ENCODE measurements around the gene CCN5. TPM values are rescaled to one million over a fixed set of nuclear protein-coding genes. Genes with fewer than 3 reads are reported as not detected.
A peak's percentile ranks its signal among the peaks of the same experiment; 100 is the strongest.

CCN5 gene
- total and polyA plus RNA-seq, 8 donors, result 0.29 to 20.8 (median 0.48) TPM

GRCh38 chr20:44702776-44703175 is 12.4 kb upstream of the CCN5 start:
- H3K27me3 ChIP-seq, result no peaks in the 10 kb centered on the region
- ATAC-seq, result peak; percentile 77
- peaks cover 13% of the 10 kb centered on the region in 2 donors for H3K4me1 ChIP-seq
- H3K27ac ChIP-seq, result no peak overlapping the region
- peak in 3 of 4 donors; percentile 81 to 93 (median 85) for DNase-seq
- H3K4me3 ChIP-seq, result no peak overlapping the region
- TF ChIP-seq CTCF (IDR thresholded peaks at IDR 0.05), result no peak
- intact Hi-C loops (cut with DNase I), result no loop called here
- no peaks in the 10 kb centered on the region for H3K36me3 ChIP-seq
- no peaks in the 10 kb centered on the region for H3K9me3 ChIP-seq

DNA sequence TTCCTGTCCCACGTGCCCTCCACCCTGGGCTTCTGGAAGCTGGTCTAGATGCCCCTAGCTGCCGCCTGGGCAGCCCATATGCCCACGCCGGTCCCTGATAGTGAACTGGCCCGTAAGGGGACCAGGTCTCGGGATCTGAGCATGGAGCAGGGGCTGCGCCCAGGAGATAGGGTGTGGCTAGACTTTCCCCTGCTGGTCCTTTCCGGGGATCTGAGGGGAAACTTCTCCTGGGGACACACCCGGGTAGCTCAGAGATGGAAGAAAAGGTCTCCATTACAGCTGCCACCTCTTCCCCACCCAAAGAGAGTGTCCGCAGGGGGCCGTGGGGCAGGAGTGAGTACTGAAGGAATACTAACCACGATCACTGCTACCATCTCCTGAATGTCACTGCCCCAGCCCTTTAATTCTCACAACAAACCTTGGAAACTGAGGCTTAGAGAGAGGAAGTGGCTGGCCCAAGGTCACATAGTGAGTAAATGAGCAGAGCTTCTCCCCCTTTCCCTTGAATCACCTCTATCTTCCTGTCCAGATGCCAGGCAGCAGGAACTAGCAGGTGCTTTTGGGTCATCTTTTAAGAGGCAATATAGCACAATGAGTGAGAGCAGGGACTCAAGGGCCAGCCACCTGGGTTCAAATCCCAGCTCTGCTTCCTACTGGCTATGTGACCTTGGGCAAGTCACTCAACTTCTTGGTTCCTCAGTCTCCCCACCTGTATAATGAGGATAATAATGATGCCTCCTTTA is 11.8 kb upstream of the CCN5 start:
- Histone ChIP-seq H3K27me3 (no peaks in the 10 kb centered on the region), H3K27ac (no peak overlapping the region), H3K36me3 (no peaks in the 10 kb centered on the region), H3K4me3 (no peak overlapping the region), H3K4me1 (peaks cover 13% of the 10 kb centered on the region in 2 donors), H3K9me3 (no peaks in the 10 kb centered on the region)
- intact Hi-C loops (cut with DNase I), result no loop called here
- peak; percentile 34 for ATAC-seq
- TF ChIP-seq CTCF (IDR thresholded peaks at IDR 0.05), result no peak
- no peak for DNase-seq

DNA sequence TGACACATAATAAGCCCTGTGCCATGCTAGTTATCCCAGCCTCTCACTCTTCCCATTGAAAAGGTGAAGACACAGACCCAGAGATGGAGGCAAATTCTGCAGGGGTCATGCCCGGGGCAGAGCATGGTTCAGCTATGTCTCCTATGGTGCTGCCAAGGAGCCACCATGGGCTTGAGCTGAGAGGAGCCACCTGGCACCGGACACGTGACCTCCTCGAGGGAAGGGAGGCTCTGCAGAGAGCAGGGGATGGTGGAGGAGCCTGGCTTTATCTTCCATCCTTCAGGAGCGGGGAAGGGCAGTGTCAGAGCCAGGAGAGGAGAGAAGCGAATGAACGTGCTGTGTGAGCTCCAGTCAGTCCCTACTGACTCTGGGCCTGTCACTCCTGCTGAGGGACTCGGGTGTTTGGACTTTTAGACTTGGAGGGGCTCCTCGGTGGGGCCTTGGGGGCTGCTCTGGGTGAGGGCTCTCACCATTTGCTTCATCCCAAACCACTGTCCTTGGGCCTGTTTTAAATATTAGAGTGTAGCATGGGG is 11.1 kb upstream of the CCN5 start:
- DNase-seq (no peak), ATAC-seq (no peak)
- TF ChIP-seq CTCF (IDR thresholded peaks at IDR 0.05), result no peak
- Histone ChIP-seq H3K27me3 (no peaks in the 10 kb centered on the region), H3K36me3 (no peaks in the 10 kb centered on the region), H3K4me1 (peaks cover 13% of the 10 kb centered on the region in 2 donors), H3K27ac (no peak overlapping the region), H3K9me3 (no peaks in the 10 kb centered on the region), H3K4me3 (no peak overlapping the region)
- intact Hi-C loops (cut with DNase I), result no loop called here

- DNase-seq (peak in 1 of 4 donors; percentile 43), ATAC-seq (no peak)
- Histone ChIP-seq H3K36me3 (no peaks in the 10 kb centered on the region), H3K27me3 (no peaks in the 10 kb centered on the region), H3K9me3 (no peaks in the 10 kb centered on the region), H3K4me3 (no peak overlapping the region), H3K4me1 (peaks cover 13% of the 10 kb centered on the region in 2 donors), H3K27ac (no peak overlapping the region)
- TF ChIP-seq CTCF (IDR thresholded peaks at IDR 0.05), result no peak
- intact Hi-C loops (cut with DNase I), result no loop called here
Measured at GRCh38 chr20:44704551-44704971, 10.6 kb upstream of the CCN5 start.

DNA sequence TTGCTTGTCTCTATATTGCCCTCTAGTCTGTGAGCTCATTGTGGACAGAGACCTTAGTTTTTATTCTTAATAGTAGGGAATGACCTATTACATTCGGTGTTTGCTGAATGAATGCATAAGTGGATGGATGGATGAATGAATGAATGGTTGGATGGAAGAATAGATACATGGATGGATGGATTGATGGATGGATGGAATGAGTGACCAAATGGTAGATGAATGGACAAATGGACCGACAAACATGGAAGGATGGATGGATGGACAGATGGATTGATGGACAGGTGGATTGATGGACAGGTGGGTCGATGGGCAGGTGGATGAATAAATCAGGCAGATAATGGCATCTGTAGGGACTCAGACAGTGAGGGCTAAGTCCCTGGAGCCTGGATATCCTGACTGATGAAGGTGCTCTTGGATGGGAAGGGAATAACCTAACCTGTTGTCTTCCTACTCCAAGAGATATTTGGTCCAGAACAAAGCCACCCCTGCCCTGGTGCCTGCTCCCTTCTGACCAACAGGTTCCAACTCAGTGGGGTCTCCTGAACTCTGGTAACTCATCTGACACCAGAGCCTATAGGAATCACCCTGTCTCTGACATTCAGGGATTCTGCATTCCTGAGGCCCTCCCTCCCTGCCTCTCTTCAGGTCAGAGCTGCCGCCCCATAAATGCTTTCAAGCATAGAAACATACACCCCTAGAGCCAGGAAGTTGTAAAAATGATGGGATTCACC is 9.6 kb upstream of the CCN5 start:
- no peak overlapping the region for H3K4me3 ChIP-seq
- ATAC-seq (no peak), DNase-seq (no peak)
- TF ChIP-seq CTCF (IDR thresholded peaks at IDR 0.05), result no peak
- no peak overlapping the region for H3K27ac ChIP-seq
- intact Hi-C loops (cut with DNase I), result no loop called here
- H3K4me1 ChIP-seq, result peaks cover 13% of the 10 kb centered on the region in 2 donors
- H3K27me3 ChIP-seq, result no peaks in the 10 kb centered on the region
- no peaks in the 10 kb centered on the region for H3K9me3 ChIP-seq
- H3K36me3 ChIP-seq, result no peaks in the 10 kb centered on the region
